OCI-LY7 (cell line): ENCODE data around the gene XPNPEP1. TPM values are rescaled to one million over a fixed set of nuclear protein-coding genes. Genes with fewer than 3 reads are reported as not detected.

ENCODE experiments used
- BruUV-seq: library from RNA; stranded (reverse); fragments of 400-500 nt; replicated peaks from 2 replicates; lab custom pipeline; 2021; lab: Mats Ljungman, UMichigan
- CTCF ChIA-PET: fragments of 300-600 bp; sonication (Branson Sonifier 250); formaldehyde crosslinking; loops from one replicate; lab custom pipeline; 2022; ENCODE audit warnings: antibody characterized with exemption; ENCODE audit not compliant: unreplicated experiment; lab: Charles Lee
- POLR2A ChIA-PET: fragments of 300-600 bp; sonication (Branson Sonifier 250); formaldehyde crosslinking; loops from one replicate; lab custom pipeline; 2022; ENCODE audit warnings: antibody characterized with exemption; lab: Charles Lee
- DNase-seq: peaks from one replicate; pipeline ENCODE4 v3.0.0-alpha.2; 2015; ENCODE audit warnings: low spot score
- H2AFZ ChIP-seq: fragments of 200-600 bp; sonication (generic), shearing (Covaris generic); 2 replicates; pipeline ENCODE4 v1.6.1; 2014; ENCODE audit warnings: mild to moderate bottlenecking, antibody characterized with exemption, low read length, moderate library complexity
- H3K27ac ChIP-seq: fragments of 200-600 bp; sonication (generic); 2 replicates; pipeline ENCODE4 v1.5.1; 2014; ENCODE audit warnings: mixed run types, low read depth, mild to moderate bottlenecking, moderate library complexity, low read length, inconsistent platforms; ENCODE audit not compliant: poor library complexity, severe bottlenecking
- H3K36me3 ChIP-seq: fragments of 200-600 bp; sonication (generic); 2 replicates; pipeline ENCODE4 v1.6.1; 2014; ENCODE audit warnings: mild to moderate bottlenecking, antibody characterized with exemption, low read length, moderate library complexity, mixed read lengths; ENCODE audit not compliant: insufficient read depth
- H3K4me1 ChIP-seq: fragments of 200-600 bp; sonication (generic); 2 replicates; pipeline ENCODE4 v1.5.1; 2014; ENCODE audit warnings: mild to moderate bottlenecking, low read length; ENCODE audit not compliant: insufficient read depth, poor library complexity, severe bottlenecking
- H3K4me2 ChIP-seq: fragments of 200-600 bp; sonication (generic); 2 replicates; pipeline ENCODE4 v1.6.1; 2014; ENCODE audit warnings: mild to moderate bottlenecking, low read length
- H3K4me3 ChIP-seq: fragments of 200-600 bp; sonication (generic); 2 replicates; pipeline ENCODE4 v1.5.1; 2014; ENCODE audit warnings: mild to moderate bottlenecking, low read depth, low read length; ENCODE audit not compliant: poor library complexity, severe bottlenecking
- H3K79me2 ChIP-seq: fragments of 200-600 bp; sonication (generic); 2 replicates; pipeline ENCODE4 v1.6.1; 2016; ENCODE audit warnings: low read depth, mild to moderate bottlenecking, low read length, moderate library complexity, mixed read lengths; ENCODE audit not compliant: insufficient read depth
- H3K9me2 ChIP-seq: fragments of 200-600 bp; sonication (generic); 2 replicates; pipeline ENCODE4 v1.6.1; 2016; ENCODE audit warnings: mild to moderate bottlenecking, low read length, mixed read lengths; ENCODE audit not compliant: insufficient read depth
- H3K9me3 ChIP-seq: fragments of 200-600 bp; sonication (generic); 2 replicates; pipeline ENCODE4 v1.6.1; 2014; ENCODE audit warnings: mild to moderate bottlenecking, mixed run types, low read length, mixed read lengths
- H4K20me1 ChIP-seq: fragments of 200-600 bp; sonication (generic); 2 replicates; pipeline ENCODE4 v1.6.1; 2014; ENCODE audit warnings: mild to moderate bottlenecking, antibody characterized with exemption, low read length, moderate library complexity, mixed read lengths; ENCODE audit not compliant: insufficient read depth
- CTCF ChIP-seq: fragments of 200-600 bp; sonication (generic); conservative IDR thresholded peaks from 2 replicates; pipeline ENCODE4 v1.5.1; 2014; ENCODE audit warnings: mild to moderate bottlenecking, antibody characterized with exemption, low read length, moderate library complexity, mixed read lengths
- EZH2phosphoT487 ChIP-seq: fragments of 200-600 bp; sonication (generic); IDR thresholded peaks from 2 replicates; pipeline ENCODE4 v1.6.1; 2018; ENCODE audit warnings: low read depth, borderline replicate concordance, mild to moderate bottlenecking, mixed run types, antibody characterized with exemption, low read length, moderate library complexity, mixed read lengths
- intact Hi-C: fragments of 100-400 bp; cut with micrococcal nuclease; formaldehyde crosslinking; loops from one replicate; pipeline ENCODE4 v1.10.0; 2022; ENCODE audit not compliant: unreplicated experiment
- total RNA-seq, 2 experiments: library from RNA; depleted of rRNA in 1 of 2; stranded (reverse); fragments of >200 nt in 1 of 2; shearing (Covaris generic) in 1 of 2; gene quantifications; 2 replicates each; pipeline ENCODE4 v1.2.3, GENCODE V29; 2014 to 2022

XPNPEP1 gene
- total RNA-seq, 2 experiments from 2014 or later, result 136 to 237 TPM

DNA sequence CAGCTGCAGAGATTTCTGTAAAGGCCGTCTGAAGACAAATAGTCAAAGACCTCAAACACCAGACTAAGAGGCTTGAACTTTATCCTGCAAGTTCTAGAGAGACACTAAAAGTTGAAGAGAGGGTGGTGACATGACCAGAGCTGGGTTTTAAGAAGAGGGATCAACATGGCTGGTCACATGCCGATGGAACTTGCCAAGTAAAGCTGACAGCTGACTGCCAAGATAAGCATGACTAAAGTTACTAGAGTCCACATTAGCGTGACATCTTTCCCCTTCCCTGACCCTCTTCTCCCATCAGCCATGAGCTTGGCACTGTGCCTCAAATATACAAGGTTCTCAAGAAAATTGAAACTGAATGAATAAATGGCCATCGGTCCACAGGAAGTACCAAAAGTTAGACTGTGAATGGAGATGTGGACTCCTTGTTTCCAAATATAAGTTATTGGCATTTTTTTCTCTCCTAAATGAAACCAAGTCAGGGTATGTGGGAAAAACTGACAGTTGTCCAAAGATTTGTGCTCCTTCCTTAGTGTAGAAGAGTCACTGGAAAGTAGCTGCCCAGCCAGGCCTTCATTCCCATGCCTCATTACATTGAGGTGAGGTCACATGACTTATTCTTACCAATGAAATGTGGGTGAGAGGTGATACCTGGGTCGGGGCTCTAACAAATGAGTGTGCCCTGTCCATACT, 24.5 kb downstream of the XPNPEP1 start:
- Histone ChIP-seq H3K27ac (no peak overlapping the region), H3K36me3 (peaks cover 93% of the 10 kb centered on the region), H4K20me1 (no peaks in the 10 kb centered on the region), H2AFZ (no peak overlapping the region), H3K9me3 (no peaks in the 10 kb centered on the region), H3K79me2 (peaks cover 53% of the 10 kb centered on the region), H3K9me2 (no peaks in the 10 kb centered on the region), H3K4me2 (no peak overlapping the region), H3K4me3 (no peak overlapping the region), H3K4me1 (no peaks in the 10 kb centered on the region)
- no TSS peak for BruUV-seq
- ChIA-PET CTCF (interaction anchor here (1.1 kb wide), 1 partner anchor 15 kb away, joined by 4 read pairs; no protein-coding TSS in a partner anchor), POLR2A (interaction anchor here (0.6 to 7.0 kb wide), 4 partner anchors 13 to 529 kb away, joined by 3 to 58 read pairs (median 6); no protein-coding TSS in a partner anchor)
- no peak for TF ChIP-seq CTCF
- no peak for TF ChIP-seq EZH2phosphoT487
- intact Hi-C loops, result no loop called here
- no peak for DNase-seq

- DNase-seq, result no peak
- no peak overlapping the region for H3K4me2 ChIP-seq
- H3K4me1 ChIP-seq, result no peaks in the 10 kb centered on the region
- POLR2A ChIA-PET, result interaction anchor here (0.6 to 7.0 kb wide), 2 partner anchors 14 to 528 kb away, joined by 3 to 58 read pairs; no protein-coding TSS in a partner anchor
- peaks cover 93% of the 10 kb centered on the region for H3K36me3 ChIP-seq
- H3K9me3 ChIP-seq, result no peaks in the 10 kb centered on the region
- H3K27ac ChIP-seq, result no peak overlapping the region
- intact Hi-C loops, result no loop called here
- H3K79me2 ChIP-seq, result peaks cover 53% of the 10 kb centered on the region
- H4K20me1 ChIP-seq, result no peaks in the 10 kb centered on the region
- CTCF ChIA-PET, result interaction anchor here (1.1 to 1.2 kb wide), 2 partner anchors 12 to 14 kb away, joined by 3 to 4 read pairs; no protein-coding TSS in a partner anchor
- no peaks in the 10 kb centered on the region for H3K9me2 ChIP-seq
- no peak for TF ChIP-seq CTCF
- no peak for TF ChIP-seq EZH2phosphoT487
- no peak overlapping the region for H3K4me3 ChIP-seq
- no peak overlapping the region for H2AFZ ChIP-seq
- no TSS peak for BruUV-seq
Measured at GRCh38 chr10:109898007-109898406, 25.3 kb downstream of the XPNPEP1 start.

- H3K36me3 ChIP-seq, result peaks cover 95% of the 10 kb centered on the region
- H3K9me2 ChIP-seq, result no peaks in the 10 kb centered on the region
- intact Hi-C loops, result no loop called here
- H3K27ac ChIP-seq, result no peak overlapping the region
- H3K4me2 ChIP-seq, result no peak overlapping the region
- CTCF ChIA-PET, result interaction anchor here (0.7 kb wide), 1 partner anchor 12 kb away, joined by 3 read pairs; no protein-coding TSS in a partner anchor
- POLR2A ChIA-PET, result interaction anchor here (0.7 to 7.0 kb wide), 6 partner anchors 12 to 80 kb away, joined by 3 to 58 read pairs (median 4); no protein-coding TSS in a partner anchor
- H3K4me1 ChIP-seq, result no peaks in the 10 kb centered on the region
- no peak for DNase-seq
- no TSS peak for BruUV-seq
- H2AFZ ChIP-seq, result no peak overlapping the region
- no peak for TF ChIP-seq CTCF
- TF ChIP-seq EZH2phosphoT487, result no peak
- H4K20me1 ChIP-seq, result no peaks in the 10 kb centered on the region
- H3K79me2 ChIP-seq, result peaks cover 39% of the 10 kb centered on the region
- H3K4me3 ChIP-seq, result no peak overlapping the region
- H3K9me3 ChIP-seq, result no peaks in the 10 kb centered on the region
Measured at GRCh38 chr10:109895848-109896247, 27.5 kb downstream of the XPNPEP1 start.
